ENCODE data around the gene LRRC73. TPM values are rescaled to one million over a fixed set of nuclear protein-coding genes. Genes with fewer than 3 reads are reported as not detected.
A peak's percentile ranks its signal among the peaks of the same experiment; 100 is the strongest.
"Not testable (repeated sequence)": the region's sequence is repeated elsewhere in the genome, so short reads cannot be mapped to it uniquely, and the experiment has no call there.

LRRC73 gene
- polyA plus RNA-seq, 1 donor from 2014 or later = not detected

- Mint-ChIP-seq H3K27ac (peak overlapping the region in 1 of 3 donors; percentile 57), H3K4me3 (no peak overlapping the region), H3K4me1 (peaks cover 7 to 11% (median 7%) of the 10 kb centered on the region in 3 donors), H3K27me3 (peaks cover 13% of the 10 kb centered on the region), H3K9me3 (peaks cover 0 to 2% (median 0%) of the 10 kb centered on the region in 3 donors), H3K36me3 (peaks cover 1% of the 10 kb centered on the region)
These were observed 5.2 kb downstream of the LRRC73 start for GRCh38 chr6:43504756-43505593.

- Mint-ChIP-seq H3K36me3 (peaks cover 1% of the 10 kb centered on the region), H3K4me3 (peak overlapping the region in 1 of 4 donors; percentile 58), H3K27me3 (peaks cover 5% of the 10 kb centered on the region), H3K27ac (peak overlapping the region in 2 of 3 donors; percentile 3 to 24), H3K9me3 (no peaks in the 10 kb centered on the region), H3K4me1 (peaks cover 0 to 3% (median 2%) of the 10 kb centered on the region in 3 donors)
These were observed 6.7 kb downstream of the LRRC73 start for GRCh38 chr6:43503443-43503842.

- Mint-ChIP-seq H3K9me3 (no peaks in the 10 kb centered on the region), H3K27ac (no peak overlapping the region), H3K4me1 (peaks cover 0 to 3% (median 2%) of the 10 kb centered on the region in 3 donors), H3K36me3 (peaks cover 1% of the 10 kb centered on the region), H3K27me3 (peaks cover 1% of the 10 kb centered on the region), H3K4me3 (no peak overlapping the region)
These were observed 7.5 kb downstream of the LRRC73 start for GRCh38 chr6:43502666-43503065.

GRCh38 chr6:43500921-43501320, 9.2 kb downstream of the LRRC73 start:
- Mint-ChIP-seq H3K4me3 (no peak overlapping the region), H3K36me3 (peaks cover 1% of the 10 kb centered on the region)

GRCh38 chr6:43499028-43499815, 10.9 kb downstream of the LRRC73 start:
- H3K4me1 Mint-ChIP-seq = peaks cover 0 to 3% (median 2%) of the 10 kb centered on the region in 3 donors
- H3K27me3 Mint-ChIP-seq = no peaks in the 10 kb centered on the region
- peak overlapping the region in 1 of 4 donors; percentile 49 for H3K4me3 Mint-ChIP-seq
- H3K9me3 Mint-ChIP-seq = no peaks in the 10 kb centered on the region
- H3K27ac Mint-ChIP-seq = no peak overlapping the region
- H3K36me3 Mint-ChIP-seq = peaks cover 1% of the 10 kb centered on the region

More at GRCh38 chr6:43500921-43501320, 9.2 kb downstream of the LRRC73 start:
- Mint-ChIP-seq H3K9me3 (no peaks in the 10 kb centered on the region), H3K27me3 (no peaks in the 10 kb centered on the region), H3K27ac (no peak overlapping the region), H3K4me1 (no peaks in the 10 kb centered on the region)

GRCh38 chr6:43498291-43498690, 11.9 kb downstream of the LRRC73 start:
- not testable (repeated sequence) for H3K27ac Mint-ChIP-seq, H3K9me3 Mint-ChIP-seq, H3K27me3 Mint-ChIP-seq, H3K4me3 Mint-ChIP-seq, H3K4me1 Mint-ChIP-seq, H3K36me3 Mint-ChIP-seq

GRCh38 chr6:43497689-43498088, 12.5 kb downstream of the LRRC73 start:
- Mint-ChIP-seq H3K27ac (no peak overlapping the region), H3K27me3 (no peaks in the 10 kb centered on the region), H3K4me1 (peaks cover 0 to 3% (median 2%) of the 10 kb centered on the region in 3 donors), H3K36me3 (peaks cover 1% of the 10 kb centered on the region), H3K4me3 (no peak overlapping the region), H3K9me3 (no peaks in the 10 kb centered on the region)

GRCh38 chr6:43497129-43497396, 13.1 kb downstream of the LRRC73 start:
- Mint-ChIP-seq H3K27ac (peak overlapping the region in 1 of 3 donors; percentile 39), H3K27me3 (no peaks in the 10 kb centered on the region), H3K4me1 (peaks cover 0 to 5% (median 3%) of the 10 kb centered on the region in 3 donors), H3K9me3 (no peaks in the 10 kb centered on the region), H3K4me3 (no peak overlapping the region), H3K36me3 (peaks cover 1% of the 10 kb centered on the region)

GRCh38 chr6:43496370-43497128, 13.6 kb downstream of the LRRC73 start:
- Mint-ChIP-seq H3K4me3 (no peak overlapping the region), H3K36me3 (peaks cover 1% of the 10 kb centered on the region), H3K27me3 (no peaks in the 10 kb centered on the region), H3K27ac (no peak overlapping the region), H3K9me3 (no peaks in the 10 kb centered on the region), H3K4me1 (peaks cover 0 to 5% (median 3%) of the 10 kb centered on the region in 3 donors)

GRCh38 chr6:43495409-43495941, 14.7 kb downstream of the LRRC73 start:
- peak overlapping the region in 1 of 3 donors; percentile 16 for H3K27ac Mint-ChIP-seq
- H3K4me1 Mint-ChIP-seq = peaks cover 0 to 5% (median 3%) of the 10 kb centered on the region in 3 donors
- no peaks in the 10 kb centered on the region for H3K36me3 Mint-ChIP-seq
- no peaks in the 10 kb centered on the region for H3K27me3 Mint-ChIP-seq
- no peaks in the 10 kb centered on the region for H3K9me3 Mint-ChIP-seq
- no peak overlapping the region for H3K4me3 Mint-ChIP-seq

- Mint-ChIP-seq H3K4me1 (peaks cover 0 to 5% (median 5%) of the 10 kb centered on the region in 3 donors), H3K4me3 (no peak overlapping the region), H3K27ac (peak overlapping the region in 1 of 3 donors; percentile 16), H3K27me3 (no peaks in the 10 kb centered on the region), H3K9me3 (no peaks in the 10 kb centered on the region), H3K36me3 (no peaks in the 10 kb centered on the region)
These were observed 15.4 kb downstream of the LRRC73 start for GRCh38 chr6:43494766-43495165.

GRCh38 chr6:43494321-43494720, 15.8 kb downstream of the LRRC73 start:
- no peak overlapping the region for H3K4me3 Mint-ChIP-seq

GRCh38 chr6:43493833-43494232, 16.3 kb downstream of the LRRC73 start:
- H3K27me3 Mint-ChIP-seq = no peaks in the 10 kb centered on the region
- H3K9me3 Mint-ChIP-seq = no peaks in the 10 kb centered on the region
- no peak overlapping the region for H3K4me3 Mint-ChIP-seq
- H3K4me1 Mint-ChIP-seq = peaks cover 0 to 8% (median 5%) of the 10 kb centered on the region in 3 donors
- peaks cover 3% of the 10 kb centered on the region for H3K36me3 Mint-ChIP-seq
- no peak overlapping the region for H3K27ac Mint-ChIP-seq

More at GRCh38 chr6:43494321-43494720, 15.8 kb downstream of the LRRC73 start:
- no peaks in the 10 kb centered on the region for H3K36me3 Mint-ChIP-seq
- no peak overlapping the region for H3K27ac Mint-ChIP-seq
- no peaks in the 10 kb centered on the region for H3K27me3 Mint-ChIP-seq
- H3K9me3 Mint-ChIP-seq = no peaks in the 10 kb centered on the region
- H3K4me1 Mint-ChIP-seq = peaks cover 0 to 5% (median 5%) of the 10 kb centered on the region in 3 donors

GRCh38 chr6:43493230-43493629, 16.9 kb downstream of the LRRC73 start:
- peak overlapping the region in 1 of 3 donors; percentile 59 for H3K27ac Mint-ChIP-seq
- H3K27me3 Mint-ChIP-seq = no peaks in the 10 kb centered on the region
- H3K36me3 Mint-ChIP-seq = peaks cover 4% of the 10 kb centered on the region
- H3K4me3 Mint-ChIP-seq = no peak overlapping the region
- H3K4me1 Mint-ChIP-seq = peaks cover 0 to 8% (median 5%) of the 10 kb centered on the region in 3 donors
- no peaks in the 10 kb centered on the region for H3K9me3 Mint-ChIP-seq
